HG03097 (cell line): ENCODE data around the gene UFSP2.

ENCODE experiments used
- ATAC-seq: cut with Tn5 transposase; IDR thresholded peaks from one replicate; pipeline ENCODE4 v1.9.1; 2021; ENCODE audit not compliant: unreplicated experiment, low FRiP score

Gene UFSP2

GRCh38 chr4:185357733-185358440 is 67.9 kb downstream of the UFSP2 start:
- ATAC-seq, result no peak

GRCh38 chr4:185357211-185357610 is 68.6 kb downstream of the UFSP2 start:
- no peak for ATAC-seq

GRCh38 chr4:185352741-185353140 is 73.0 kb downstream of the UFSP2 start:
- no peak for ATAC-seq

GRCh38 chr4:185352202-185352601 is 73.6 kb downstream of the UFSP2 start:
- no peak for ATAC-seq

GRCh38 chr4:185351691-185352090 is 74.1 kb downstream of the UFSP2 start:
- ATAC-seq, result no peak
